ENCODE measurements around the gene ABAT.
"Not testable (repeated sequence)": the region's sequence is repeated elsewhere in the genome, so short reads cannot be mapped to it uniquely, and the experiment has no call there.

The ABAT gene

GRCh38 chr16:8678068-8678927 is 3.9 kb downstream of the ABAT start:
- DNase-seq (ENCODE audit: low read depth in 3 of 3, low spot score in 1 of 3): no peak

DNA sequence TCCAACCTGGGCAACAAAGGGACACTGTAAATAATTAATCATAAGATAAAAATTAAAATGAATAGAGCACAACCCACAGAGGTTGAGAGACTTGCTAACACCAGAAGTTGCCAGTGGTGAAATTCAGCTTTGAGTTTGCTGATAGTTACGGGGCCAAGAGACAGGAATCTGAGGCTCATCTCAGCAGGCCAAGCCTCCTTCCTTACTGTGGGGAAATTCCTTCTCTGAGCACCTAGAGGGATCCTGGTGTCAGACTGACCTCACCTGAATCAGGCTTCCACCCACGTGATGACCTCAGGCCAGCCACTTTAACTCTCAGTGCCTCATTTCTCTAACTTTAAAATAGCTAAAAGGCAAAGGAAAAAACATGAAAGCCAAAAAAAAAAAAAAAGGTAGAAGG is 4.7 kb downstream of the ABAT start:
- no peak for DNase-seq (ENCODE audit: low read depth in 3 of 3, low spot score in 1 of 3)

GRCh38 chr16:8682551-8683259 is 8.3 kb downstream of the ABAT start:
- DNase-seq (ENCODE audit: low read depth in 3 of 3, low spot score in 1 of 3): no peak

- DNase-seq (ENCODE audit: low read depth in 3 of 3, low spot score in 1 of 3): no peak
Observed at GRCh38 chr16:8683640-8684039, 9.2 kb downstream of the ABAT start.

DNA sequence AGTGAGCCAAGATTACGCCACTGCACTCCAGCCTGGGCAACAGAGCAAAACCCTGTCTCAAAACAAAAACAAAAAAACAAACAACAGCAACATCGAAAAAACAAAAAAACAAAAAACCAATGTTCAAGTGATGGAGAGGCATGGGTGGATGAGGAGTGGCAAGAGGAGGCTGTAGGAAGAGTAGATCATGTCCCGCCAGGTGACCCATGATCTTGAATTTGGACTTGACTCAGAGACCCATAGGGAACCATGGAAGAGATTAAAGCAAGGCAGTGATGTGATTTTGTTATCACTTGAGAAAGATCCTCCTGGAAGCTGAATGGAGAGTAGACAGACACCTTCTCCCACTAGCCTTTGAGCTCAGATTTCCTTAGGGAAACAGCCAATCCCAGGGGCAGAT is 11.2 kb downstream of the ABAT start:
- DNase-seq (ENCODE audit: low read depth in 3 of 3, low spot score in 1 of 3): no peak

DNA sequence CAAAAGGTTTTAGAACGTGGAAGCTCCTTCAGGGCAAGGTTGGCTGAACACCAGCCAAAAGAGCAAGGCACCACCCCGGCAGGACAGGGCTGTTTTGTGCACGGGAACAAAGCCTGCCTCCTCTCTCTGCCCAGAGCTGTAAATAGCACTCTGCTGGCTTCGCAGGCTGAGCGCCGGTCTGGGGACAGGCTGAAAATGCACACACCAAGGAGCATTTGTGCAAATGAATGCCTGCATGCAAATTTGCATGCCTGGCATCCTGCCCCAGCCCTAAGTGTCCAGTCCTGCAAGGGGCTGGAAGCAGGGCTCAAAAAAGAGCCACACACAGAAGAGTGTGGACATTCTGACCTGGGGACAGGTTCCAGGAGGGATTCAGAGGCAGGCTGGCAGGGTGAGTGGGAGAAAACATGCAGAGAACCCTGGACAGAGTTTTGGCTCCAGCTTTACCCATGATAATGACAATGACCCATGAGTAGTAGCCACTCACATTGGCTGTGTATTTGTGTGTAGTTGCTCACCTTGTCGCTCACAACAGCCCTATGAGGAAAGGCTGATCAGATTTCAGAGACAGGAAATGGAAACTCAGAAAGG is 11.7 kb downstream of the ABAT start:
- DNase-seq (ENCODE audit: low read depth in 3 of 3, low spot score in 1 of 3): no peak

DNA sequence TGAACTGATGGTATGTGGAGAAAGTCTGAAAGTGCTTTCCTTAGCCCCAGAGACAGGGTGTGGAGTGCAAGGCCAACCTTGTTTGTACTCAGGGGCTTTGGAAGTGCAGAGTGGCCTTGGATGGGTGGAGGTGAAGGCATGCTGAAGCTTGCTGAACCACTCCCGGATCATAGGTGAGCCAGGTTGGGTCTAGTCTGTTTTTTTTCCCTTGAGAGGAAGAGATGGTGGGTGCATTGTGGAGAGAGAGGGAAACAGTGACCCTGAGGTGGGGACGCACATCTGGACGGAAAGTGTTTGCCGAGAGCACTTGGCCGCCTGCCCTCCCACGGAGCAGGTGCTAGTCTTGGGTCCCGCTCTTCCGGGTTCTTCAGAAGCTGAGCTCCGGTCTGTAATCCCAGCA is 12.5 kb downstream of the ABAT start:
- DNase-seq (ENCODE audit: low read depth in 3 of 3, low spot score in 1 of 3): no peak

- DNase-seq (ENCODE audit: low read depth in 3 of 3, low spot score in 1 of 3): no peak
Observed at GRCh38 chr16:8689686-8690085, 15.3 kb downstream of the ABAT start.

GRCh38 chr16:8691728-8692127 is 17.3 kb downstream of the ABAT start:
- DNase-seq (ENCODE audit: low read depth in 3 of 3, low spot score in 1 of 3): no peak

DNA sequence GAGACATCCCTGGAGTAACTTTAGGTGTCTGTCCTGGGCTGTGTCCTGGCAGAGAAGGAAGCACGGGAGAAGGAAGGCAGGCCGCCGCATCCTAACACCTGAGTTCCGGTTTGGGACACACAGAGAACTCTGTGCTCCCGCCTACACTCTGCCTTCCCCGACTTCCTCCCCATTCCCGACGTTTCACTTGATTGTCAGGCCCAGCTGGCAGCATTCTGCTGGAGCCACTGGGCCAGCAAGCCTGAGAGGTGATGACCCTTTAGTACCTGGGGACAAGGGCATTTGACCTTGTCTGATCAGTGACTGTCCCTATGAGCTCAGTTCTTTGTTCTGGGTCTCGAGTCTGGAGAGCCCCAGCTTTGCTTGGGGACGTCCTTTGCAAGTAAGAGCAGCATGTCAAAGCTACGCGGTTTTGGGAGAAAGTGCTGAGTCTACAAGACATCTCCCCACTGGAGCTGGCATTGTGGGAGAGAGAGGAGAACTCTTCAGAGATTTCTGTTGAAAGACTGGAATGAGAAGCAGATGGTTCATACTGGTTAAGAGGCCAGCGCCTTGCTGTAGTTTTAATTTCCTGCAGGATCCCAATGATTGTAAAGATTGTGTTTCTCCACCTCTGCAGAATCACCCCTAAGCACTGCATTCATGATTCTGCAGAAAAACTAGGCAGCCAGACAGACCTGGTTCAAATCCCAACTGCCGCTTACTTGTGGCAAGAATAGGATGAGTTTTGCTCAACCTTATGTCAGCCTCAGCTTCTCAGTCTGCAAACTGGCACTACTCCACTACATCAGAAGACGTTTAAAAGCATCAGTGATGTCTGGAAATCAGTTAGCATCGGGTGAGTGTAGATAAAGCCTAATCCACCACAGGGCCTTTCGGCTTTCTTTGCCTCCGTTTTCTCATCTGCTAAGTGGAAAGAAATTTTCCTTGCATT is 20.6 kb downstream of the ABAT start:
- no peak for DNase-seq (ENCODE audit: low read depth in 3 of 3, low spot score in 1 of 3)

GRCh38 chr16:8696880-8697279 is 22.5 kb downstream of the ABAT start:
- no peak for DNase-seq (ENCODE audit: low read depth in 3 of 3, low spot score in 1 of 3)

DNA sequence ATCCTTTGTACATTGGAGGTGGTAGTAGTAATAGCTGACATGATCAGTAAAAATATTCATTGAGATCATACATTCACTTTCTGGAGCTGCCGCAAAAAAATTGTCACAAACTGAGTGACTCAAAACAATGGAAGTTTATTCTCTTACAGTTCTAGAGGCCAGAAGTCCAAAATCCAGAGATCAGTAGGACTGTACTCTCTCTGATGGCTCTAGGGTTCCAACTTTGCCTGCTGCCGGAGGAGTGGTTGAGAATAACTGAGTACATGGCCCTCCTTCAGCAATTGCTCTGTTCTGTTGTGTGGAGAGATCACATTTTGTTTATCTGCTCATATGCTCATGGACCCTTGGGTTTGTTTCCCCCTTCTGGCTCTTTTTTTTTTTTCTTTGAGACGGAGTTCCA is 23.5 kb downstream of the ABAT start:
- DNase-seq (ENCODE audit: low read depth in 3 of 3, low spot score in 1 of 3): no peak

- no peak for DNase-seq (ENCODE audit: low read depth in 3 of 3, low spot score in 1 of 3)
Observed at GRCh38 chr16:8703693-8704092, 29.3 kb downstream of the ABAT start.

- DNase-seq (ENCODE audit: low read depth in 3 of 3, low spot score in 1 of 3): no peak
Observed at GRCh38 chr16:8704098-8704497, 29.7 kb downstream of the ABAT start.

- DNase-seq (ENCODE audit: low read depth in 3 of 3, low spot score in 1 of 3): not testable (repeated sequence)
Observed at GRCh38 chr16:8705100-8705822, 30.8 kb downstream of the ABAT start.

- DNase-seq (ENCODE audit: low read depth in 3 of 3, low spot score in 1 of 3): no peak
Observed at GRCh38 chr16:8708536-8708935, 34.1 kb downstream of the ABAT start.

DNA sequence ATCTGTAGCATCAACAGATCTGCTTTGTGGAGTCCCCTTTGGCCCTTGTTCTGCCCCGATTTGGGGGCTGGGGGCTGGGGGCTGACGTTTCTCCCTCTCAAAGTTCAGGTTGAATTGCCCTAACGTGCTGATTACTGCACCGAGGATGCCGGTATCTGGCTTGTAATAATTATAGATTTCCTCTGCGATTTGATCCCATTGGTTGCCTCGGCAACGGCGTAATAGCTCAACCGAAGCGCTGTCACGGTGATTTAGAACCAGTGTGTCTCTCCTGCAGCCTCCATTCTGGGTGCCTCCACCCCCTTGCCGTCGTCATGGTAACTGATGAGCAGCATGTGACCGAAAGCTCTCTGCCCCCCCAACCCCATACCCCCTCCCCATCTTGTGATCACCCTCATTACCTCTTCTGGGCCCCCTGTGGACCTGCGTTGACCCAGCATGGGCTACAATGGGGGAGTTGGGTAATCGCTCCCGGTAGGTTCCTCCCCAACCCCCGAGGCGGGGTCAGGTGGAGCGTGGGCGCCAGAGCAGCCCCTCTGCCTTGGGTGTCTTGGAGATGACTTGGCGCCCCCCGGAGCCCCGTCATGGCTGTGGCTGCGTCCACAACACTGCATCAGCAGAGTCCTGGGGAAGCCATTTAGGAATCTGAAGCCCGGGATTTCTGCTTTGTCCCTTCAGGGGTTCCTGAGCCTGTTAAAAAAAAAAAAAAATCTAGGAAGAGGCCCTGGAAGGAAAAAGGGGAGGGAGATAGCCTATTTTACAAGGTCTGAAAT is 38.4 kb downstream of the ABAT start:
- DNase-seq (ENCODE audit: low read depth in 3 of 3, low spot score in 1 of 3): no peak

DNA sequence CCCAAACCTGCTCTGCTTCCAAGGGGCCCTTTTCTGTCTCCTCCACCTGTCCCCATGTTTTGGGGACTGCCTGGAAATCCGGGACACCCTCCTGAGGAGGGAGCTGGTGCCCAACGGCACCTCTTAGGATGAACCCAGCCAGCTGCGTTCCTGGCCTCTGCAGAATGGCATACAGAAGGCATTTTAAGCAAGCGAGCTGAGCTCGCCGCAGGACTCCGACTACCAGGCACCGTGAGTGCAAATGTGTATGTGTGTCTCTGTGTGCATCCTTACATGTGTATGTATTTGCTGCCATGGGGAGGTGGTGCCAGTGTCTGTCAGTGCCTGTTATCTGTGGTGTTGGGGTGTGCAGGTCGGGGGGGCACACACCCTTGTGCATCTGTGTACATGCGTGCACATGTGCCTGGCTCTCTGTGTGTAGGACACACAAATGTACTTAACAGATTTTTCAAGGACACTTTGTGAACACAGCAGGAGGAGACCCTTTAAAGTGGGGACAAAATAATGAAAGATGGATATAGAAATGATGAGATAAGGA is 39.3 kb downstream of the ABAT start:
- no peak for DNase-seq (ENCODE audit: low read depth in 3 of 3, low spot score in 1 of 3)

- DNase-seq (ENCODE audit: low read depth in 3 of 3, low spot score in 1 of 3): no peak
Observed at GRCh38 chr16:8714174-8714573, 39.8 kb downstream of the ABAT start.

All from stimulated activated CD4-positive, alpha-beta T cell treated with anti-CD3 and anti-CD28 coated beads, TNF-alpha, amount 100 ng/mL, for 1 hour (primary cell).